GM21619 (cell line): Measurements from ENCODE around the gene POFUT2.

Source experiments
- ATAC-seq: cut with Tn5 transposase; IDR thresholded peaks from one replicate; pipeline ENCODE4 v1.9.1; 2021; ENCODE audit not compliant: unreplicated experiment

The POFUT2 gene, protein sequence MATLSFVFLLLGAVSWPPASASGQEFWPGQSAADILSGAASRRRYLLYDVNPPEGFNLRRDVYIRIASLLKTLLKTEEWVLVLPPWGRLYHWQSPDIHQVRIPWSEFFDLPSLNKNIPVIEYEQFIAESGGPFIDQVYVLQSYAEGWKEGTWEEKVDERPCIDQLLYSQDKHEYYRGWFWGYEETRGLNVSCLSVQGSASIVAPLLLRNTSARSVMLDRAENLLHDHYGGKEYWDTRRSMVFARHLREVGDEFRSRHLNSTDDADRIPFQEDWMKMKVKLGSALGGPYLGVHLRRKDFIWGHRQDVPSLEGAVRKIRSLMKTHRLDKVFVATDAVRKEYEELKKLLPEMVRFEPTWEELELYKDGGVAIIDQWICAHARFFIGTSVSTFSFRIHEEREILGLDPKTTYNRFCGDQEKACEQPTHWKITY

DNA sequence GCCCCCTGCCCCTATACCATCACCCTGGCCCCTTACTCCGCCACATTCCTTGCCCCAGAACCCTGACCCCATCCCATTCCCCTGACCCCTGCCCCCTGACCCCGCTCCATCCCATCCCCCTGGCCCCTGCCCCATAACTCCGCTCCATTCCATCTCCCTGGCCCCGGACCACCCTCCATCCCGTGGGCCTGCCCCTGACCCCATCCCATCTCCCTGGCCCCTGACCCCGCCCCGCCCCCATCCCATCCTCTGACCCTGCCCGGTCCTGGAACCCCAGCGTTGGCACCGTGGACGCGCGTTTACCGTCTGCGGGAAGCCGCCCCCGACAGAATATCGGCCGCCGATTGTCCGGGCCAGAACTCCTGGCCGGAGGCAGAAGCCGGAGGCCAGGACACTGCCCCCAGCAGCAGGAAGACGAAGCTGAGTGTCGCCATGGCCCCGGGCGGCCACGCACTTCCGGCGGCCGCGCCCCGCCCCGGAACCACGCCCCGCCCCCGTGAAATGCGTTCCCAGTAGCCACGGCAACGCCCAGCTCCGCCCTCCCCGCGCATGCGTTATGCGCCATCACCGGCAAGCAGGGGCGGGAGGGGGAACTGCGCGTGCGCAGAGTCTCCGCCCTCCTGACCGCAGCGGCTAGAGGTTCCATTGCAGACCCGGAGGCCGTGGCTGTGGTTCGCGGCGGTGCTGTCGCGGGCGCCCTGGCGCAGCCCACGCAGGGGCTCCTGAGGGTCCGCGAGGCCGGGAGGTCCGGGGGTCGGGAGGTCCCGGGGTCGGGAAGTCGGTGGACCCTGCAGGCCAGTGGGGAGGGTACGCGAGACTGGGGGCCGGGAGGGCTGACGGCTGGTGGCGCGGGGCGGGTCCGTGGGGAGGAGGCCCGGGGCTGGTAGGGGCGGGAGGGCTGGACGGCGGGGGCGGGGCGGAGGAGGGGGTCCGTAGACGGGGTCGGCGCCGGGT is at the start of gene POFUT2:
Gene POFUT2 (minus strand): TSS at position 458 of the 954 bp plus-strand sequence. CDS start 24 bp downstream, at position 434.
- peak; percentile 72 for ATAC-seq

DNA sequence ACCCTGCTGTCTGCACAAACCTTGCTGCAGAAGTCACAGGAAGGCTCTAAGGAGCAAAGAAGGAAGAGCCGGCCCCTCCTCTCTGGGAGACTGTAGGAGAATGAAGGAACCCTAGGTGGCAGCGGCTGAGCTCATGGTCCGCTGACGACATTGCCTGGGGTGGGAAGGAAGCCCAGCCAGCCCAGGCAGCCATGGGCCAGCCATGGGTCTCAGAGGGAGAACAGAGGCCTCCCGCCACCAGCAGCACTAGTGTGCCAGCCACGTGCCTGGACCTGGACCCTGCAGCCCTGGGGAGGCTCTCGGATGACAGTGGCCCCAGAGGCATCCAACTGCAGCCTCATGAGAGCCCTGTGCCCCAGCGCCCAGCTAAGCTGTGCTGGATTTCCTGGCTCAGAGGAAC is 49.2 kb upstream of the POFUT2 start:
- ATAC-seq, result no peak

DNA sequence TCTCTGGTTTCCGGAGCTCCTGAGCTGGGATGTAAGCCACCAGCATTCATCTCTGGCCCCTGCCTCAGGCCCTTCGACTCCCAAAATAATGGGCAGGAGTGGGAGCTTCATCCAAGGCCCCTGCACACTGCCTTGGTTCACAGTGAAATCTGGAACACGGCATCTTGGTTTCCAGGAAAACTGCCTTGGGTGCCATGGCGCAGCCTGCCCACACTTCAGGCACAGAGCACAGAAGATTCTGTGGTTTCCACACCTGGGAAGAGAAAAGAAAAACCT is 48.8 kb upstream of the POFUT2 start:
- no peak for ATAC-seq

DNA sequence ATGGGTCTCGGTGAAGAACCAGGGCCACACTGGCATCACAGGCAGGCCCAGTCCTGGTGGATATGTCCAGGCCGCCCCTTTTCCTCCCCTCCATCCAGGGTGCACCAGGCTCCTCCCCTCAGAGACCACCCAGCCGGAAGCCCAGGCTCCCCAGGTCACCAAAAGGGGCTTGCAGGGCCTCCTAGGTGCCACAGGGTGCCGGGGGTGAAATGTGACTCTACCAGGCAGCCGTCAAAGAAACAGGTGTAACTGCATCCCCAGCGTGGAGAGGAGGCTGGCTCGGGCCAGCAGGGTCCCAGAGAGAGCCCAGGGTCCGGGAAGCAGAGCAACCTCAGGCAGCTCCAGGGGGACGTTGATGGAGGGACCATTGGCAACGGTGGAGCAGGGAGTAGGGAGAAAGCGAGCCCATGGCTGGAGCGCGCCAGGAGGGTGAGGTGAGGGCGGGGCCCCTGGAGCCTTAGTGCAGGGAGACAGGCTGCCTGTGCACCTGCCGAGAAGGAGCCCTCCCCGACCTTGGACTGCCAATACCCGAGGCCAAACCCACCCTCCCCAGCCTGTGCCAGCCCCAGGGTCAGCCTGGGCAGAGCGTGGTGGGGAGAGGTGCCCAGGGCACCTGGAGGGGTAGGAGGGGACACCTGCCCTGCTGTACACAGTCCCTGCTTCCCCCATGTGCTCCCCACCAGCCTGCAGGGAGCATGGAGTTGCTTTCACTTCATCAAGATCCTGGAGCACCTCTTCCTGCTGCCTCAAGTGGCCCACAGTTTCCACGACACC is 48.3 kb upstream of the POFUT2 start:
- ATAC-seq, result no peak

DNA sequence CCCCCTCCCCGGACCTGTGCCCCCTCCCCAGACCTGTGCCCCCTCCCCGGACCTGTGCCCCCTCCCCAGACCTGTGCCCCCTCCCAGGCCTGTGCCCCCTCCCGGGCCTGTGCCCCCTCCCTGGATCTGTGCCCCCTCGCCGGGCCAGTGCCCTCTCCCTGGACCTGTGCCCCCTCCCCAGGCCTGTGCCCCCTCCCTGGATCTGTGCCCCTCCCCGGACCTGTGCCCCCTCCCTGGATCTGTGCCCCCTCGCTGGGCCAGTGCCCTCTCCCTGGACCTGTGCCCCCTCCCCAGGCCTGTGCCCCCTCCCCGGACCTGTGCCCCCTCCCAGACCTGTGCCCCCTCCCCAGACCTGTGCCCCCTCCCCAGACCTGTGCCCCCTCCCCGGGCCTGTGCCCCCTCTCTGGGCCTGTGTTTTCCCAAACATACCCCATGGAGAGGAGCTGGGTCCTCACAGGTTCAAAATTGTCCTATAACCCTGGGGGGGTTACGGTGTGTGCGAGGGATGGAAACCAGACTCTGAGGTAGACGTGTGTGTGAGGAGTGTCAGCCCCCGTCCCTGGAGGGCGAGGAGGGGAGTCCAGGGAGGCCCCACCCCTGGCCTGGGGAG is 47.6 kb upstream of the POFUT2 start:
- no peak for ATAC-seq

DNA sequence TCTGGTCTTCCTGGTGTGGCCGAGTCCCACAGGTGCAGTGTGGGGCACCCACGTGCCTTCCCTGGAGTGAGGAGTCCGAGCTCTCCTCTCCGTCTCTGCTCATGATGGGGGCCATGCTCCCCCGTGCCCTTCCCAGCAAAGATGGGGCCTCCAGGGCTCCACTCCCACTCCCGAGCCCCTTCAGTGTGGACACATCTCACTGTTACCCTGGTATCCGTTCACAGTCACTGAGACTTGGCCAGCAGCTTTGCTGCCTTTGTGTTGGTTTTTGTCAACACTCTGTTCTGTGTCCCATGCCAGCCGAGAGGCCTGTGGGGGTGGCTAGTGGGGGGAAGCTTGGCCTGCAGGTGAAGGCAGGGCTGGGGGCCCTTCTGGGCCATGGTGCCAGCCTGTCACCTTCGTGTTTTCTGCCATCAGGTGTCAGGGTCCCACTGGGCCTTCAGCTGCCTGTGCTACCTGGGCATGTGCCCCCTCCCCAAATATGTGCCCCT is 46.9 kb upstream of the POFUT2 start:
- no peak for ATAC-seq

DNA sequence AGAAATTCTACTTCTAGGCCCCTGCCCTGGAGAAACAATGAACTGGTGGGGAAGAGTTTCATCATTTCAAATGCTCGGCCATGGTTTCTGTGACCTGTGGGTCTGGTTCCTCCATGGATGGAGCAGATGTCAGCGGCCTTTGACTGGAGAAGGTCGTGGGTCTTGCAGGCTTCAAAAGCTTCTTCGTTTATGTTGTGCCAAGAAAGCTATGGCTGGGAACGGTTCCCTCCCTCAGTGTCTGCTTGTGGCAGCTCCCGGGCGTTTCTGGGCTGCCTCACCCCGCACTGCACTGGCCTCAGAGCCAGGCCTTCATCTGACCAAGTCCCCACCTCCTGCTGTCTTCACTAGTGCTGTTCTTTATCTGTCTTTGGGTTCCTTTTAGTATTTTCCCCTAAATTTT is 46.4 kb upstream of the POFUT2 start:
- no peak for ATAC-seq

DNA sequence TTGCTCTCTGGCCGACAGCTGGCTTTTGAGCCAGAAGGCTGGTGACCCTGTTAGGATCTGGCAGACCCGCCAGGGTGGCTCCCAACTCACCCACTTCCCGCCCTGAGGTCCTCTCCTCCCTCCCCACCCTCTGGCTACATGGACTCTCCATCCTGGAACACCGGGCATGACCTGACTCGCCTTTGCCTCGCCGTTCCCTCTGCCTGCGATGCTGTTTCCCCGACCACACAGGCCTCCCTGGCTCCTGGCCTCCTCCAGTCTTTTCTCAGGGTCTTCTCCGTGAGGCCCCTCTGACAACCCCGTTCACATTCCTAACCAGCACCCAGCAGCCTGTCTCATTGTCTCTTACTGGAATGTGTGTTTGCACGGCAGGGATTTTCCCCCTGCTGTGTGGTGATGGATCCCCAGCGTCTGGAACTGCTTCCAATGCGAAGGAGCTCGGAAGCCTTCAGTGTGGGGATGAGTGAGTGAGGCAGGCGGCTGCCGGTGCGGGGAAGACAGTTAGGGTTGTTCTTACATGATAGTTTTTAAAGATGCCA is 46.0 kb upstream of the POFUT2 start:
- ATAC-seq, result no peak

DNA sequence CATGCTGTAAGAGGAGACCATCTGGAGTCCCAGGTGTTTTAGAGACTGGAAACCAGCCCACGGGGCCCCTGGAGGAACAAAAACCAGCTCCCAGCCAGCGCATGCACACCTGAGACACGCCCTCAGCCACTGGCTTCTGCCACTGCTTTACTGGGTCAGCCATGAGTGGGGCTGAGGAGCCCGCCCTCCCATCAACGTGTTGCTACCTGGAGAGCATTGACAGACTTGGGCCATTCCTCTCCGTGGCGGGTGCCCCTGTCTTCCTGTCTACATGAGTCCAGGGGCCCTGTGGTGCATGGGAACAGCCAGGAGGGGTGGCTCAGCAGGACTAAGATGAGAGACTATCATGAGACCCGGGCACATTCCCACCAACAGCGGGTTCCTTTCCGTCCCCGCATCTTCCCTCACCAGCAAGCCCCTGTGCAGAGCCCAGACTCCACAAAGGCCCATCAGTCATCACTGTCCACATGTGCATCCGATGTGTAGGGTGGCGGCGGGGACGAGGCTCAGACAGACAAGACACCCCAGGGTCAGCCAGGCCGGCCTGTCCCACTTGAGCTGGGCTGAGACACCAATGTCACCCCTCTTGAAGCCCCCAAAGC is 45.4 kb upstream of the POFUT2 start:
- no peak for ATAC-seq

DNA sequence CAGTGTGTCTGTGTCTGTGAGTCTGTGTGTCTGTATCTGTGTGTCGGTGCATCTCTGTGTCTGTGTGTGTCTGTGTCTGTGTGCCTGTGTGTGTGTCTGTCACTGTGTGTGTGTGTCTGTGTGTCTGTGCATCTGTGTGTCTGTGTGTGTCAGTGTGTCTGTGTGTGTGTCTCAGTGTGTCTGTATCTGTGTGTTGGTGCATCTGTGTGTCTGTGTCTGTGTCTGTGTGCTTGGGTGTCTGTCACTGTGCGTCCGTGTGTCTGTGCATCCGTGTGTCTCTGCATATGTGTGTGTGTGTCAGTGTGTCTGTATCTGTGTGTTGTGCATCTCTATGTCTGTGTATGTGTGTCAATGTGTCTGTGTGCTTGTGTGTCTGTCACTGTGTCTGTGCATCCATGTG is 44.7 kb upstream of the POFUT2 start:
- no peak for ATAC-seq

DNA sequence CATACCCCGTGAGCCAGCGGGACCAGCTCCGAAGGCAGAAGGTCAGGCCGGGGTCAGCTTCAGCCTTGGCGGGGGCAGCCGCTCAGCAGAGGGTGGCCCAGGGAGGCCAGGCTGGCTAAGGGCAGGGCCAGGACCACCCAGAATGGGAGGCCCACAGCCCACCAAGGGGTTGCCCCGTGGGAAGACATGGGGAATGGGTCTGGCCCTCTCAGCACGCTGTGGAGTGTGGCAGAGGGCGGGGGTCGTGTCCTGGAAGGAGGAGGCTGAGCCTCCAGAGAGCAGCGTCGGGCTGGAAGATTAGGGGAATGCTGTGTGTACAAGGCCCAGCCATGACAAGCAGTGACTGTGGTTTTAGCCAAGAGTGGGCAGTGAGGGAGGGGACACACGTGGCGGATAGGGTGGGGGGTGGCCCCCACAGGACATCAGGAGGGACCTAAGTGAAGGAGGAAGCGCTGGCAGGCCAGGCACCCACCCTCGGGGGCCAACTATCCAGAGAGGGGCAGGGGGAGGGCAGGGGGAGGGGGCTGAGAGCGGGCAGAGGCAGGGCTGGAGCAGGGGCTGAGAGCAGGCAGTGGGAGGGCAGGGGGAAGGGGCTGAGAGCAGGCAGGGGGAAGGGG is 43.9 kb upstream of the POFUT2 start:
- ATAC-seq, result no peak

DNA sequence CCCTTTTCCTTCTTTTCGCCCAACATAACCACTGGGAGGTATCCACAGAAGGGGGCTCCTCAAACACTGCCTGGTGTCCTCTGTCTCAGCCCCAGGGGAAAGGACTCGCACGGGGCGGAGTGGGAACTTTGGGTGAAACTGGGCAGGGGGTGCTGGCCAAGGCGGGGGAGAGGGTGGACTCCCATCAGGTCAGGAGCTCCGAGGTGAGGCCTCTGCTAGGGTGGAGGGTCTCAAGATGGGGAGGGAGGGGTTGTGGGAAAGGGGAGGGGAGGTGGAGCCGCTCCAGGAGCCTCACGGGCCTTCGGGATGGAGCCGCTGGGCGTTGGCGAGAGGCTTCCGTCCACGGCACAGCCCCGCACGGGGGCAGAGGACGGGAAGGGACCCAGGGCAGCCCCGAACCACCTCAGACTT is 43.2 kb upstream of the POFUT2 start:
- ATAC-seq, result no peak

DNA sequence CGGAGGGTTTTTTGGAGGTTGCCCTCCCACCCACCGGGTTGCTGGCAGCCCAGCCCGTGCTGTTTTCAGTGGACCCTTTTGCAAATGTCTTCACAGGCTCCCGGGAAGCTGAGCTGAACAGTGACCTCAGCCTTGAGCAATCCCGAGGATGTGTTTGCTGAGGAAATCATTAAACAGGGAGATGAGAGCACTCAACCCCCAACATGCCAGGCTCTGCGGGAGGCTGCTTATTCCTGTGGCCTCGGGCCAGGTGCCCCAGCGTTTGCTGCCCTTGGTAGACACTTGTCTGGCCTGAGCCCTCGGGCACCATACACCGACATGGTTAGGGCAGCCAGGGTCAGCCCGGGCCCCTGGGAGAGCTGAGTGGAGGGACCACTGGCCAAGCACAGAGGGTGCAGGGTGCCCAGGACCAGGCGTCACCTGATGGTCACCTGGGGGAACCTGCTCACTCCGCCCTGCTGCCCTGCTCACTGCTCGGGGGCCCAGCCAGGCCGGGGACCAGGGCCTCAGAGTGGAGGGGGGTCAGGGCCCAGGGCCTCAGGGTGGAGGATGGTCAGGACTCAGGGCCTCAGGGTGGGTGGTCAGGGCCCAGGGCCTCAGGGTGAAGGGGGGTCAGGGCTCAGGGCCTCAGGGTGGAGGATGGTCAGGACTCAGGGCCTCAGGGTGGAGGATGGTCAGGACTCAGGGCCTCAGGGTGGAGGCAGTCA is 42.5 kb upstream of the POFUT2 start:
- no peak for ATAC-seq

DNA sequence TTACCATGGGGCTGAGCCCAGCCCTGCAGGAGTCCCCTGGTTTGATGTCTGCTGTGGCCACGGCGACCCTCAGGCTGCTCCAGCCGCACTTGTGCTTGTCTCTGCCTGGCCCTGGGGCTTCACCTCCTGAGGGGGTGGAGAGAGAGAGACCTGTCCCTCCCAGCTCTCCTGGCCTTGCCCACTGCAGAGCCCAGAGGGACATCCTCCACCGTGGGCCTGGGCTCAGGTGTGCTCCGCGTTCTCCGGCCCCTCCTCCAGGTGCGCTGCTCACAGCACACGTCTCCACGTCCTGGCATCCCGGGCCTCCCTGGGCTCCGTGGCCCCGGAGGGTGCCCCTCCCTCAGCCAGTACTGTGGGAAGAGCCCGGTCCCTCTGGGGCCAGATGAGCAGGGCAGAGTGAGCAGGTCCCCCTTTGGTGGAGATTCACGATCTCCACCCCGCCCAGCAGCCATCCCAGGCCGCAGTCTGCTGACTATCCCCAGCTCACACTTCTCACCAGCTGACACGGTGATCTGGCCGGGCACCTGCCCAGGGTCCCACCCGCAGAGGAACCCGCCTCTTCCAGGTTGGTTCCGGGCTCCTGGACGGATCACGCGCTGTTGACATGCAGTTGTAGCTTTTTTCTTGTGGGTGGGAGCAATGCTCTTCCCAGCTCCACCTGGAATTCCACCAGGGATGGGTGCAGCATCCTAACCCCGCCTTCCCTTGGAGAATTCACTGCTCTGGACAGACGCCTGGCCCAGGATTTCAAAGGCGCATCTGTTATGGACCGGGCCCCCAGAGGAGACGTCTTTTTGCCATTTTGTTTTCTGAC is 41.8 kb upstream of the POFUT2 start:
- ATAC-seq, result no peak

DNA sequence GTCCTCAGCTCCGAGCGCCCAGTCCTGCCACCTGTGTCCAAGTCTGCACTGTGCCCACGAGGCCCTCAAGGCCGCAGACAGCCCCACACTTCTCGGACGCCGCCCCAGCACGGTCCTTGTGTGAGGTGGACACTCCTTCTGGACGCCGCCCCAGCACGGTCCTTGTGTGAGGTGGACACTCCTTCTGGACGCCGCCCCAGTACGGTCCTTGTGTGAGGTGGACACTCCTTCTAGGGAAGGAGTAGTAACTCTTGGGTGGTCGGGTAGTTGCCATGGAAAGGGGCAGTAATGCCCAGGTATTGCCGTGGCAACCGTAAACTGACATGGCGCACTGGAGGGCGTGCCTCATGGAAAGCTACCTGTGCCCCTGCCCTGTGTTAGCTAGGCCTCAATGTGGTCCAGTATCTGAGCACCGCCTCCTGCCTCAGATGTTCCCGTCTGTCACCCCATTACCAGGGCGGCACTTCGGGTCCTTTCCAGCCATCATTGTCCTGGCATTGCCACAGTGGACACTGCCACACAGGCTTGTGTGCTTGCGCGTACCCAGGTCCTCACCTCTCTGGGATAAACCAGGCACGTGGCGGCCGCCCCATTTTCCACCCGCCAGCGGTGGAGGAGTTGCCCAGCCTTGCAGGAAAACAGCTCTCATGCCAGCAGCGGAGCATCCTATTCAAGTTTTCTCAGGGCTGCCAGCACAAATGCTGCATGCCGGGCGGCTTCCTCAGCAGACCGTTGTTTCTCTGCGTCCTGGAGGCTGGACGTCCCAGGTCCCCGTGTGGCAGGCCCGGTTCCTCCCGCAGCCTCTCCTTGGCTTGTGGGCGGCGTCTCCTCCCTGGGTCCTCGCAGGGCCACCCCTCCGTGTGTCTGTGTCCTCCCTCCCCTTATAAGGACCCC is 40.8 kb upstream of the POFUT2 start:
- ATAC-seq, result no peak

DNA sequence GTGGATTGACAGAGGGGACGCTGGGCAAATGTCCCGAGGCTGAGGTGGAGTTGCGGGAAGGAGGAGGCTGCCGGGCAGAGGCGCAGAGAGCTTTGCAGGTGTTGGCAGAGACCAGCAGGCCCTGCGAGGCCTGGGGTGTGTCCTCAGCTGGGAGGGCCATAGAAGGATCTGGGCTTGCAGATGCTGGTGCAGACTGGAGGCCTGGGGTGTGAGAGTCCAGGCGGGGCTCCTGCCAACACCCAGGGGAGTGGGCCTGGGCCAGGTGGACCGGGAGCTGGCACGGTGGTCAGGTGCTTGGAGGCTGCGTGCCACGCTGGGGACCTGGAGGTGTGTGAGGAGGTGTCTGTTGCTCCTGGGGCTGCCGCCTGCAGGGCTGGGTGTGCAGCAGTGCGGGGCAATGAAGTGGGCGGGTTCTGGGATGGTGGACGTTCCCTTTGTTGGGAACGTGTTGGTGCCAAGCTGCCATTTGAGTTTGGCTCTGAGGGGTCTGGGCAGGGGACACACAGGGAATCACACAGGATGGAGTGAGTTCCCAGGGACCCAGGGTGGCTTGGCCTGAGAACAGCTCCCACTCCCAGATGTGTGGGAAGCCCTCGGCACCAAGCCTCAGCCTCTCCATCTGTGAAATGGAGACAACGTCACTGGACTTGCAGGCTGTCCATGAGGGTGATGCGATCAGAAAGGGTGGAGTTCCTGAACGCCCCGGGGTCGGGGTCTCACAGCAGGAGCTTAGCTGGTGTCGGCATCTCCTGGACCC is 39.9 kb upstream of the POFUT2 start:
- no peak for ATAC-seq
